ENCODE results near the gene MMP20.

GRCh38 chr11:102626676-102627075 lies 1.5 kb upstream of the MMP20 start:
- TF ChIP-seq CTCF (IDR thresholded peaks at IDR 0.05) (no peak), POLR2AphosphoS5 (IDR thresholded peaks at IDR 0.05) (no peak), POLR2A (IDR thresholded peaks at IDR 0.05) (no peak)
